ENCODE results near the gene CAMTA1.

DNA sequence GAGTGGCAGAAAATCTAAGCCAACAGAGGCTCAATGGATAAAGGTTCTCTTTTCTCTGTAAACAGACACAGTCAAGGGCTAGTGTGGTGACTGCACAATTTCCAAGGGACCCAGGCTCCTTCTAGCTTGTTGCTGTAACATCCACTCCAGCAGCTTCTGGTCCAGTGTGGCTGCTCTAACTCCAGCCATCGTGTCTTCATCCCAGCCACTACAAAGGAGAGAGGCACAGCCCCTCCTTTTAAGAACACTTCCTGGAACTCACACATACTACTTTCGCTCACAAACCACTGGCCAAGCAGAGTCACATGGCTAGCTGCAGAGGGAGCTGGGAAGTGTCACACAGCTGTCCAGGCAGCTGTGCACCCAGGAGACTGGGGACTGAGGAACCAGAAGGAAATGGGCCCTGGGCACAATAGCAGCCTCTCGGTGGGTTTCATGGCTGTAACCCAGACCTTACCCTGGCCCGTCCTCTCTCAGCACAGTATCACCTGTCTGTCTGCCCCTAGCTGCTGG lies 797.3 kb downstream of the CAMTA1 start:
- no peak for TF ChIP-seq CTCF (conservative IDR thresholded peaks at IDR 0.05; ENCODE audit: low read depth, low read length)
- no peak for TF ChIP-seq EZH2 (IDR thresholded peaks at IDR 0.05; ENCODE audit: borderline replicate concordance, low read depth, low read length, poor library complexity, severe bottlenecking)

Measured in A673 (cell line).